ENCODE measurements around the gene ATP5PD.

ATP5PD gene

GRCh38 chr17:75033346-75034235 lies 13.2 kb downstream of the ATP5PD start:
- H3K27me3 ChIP-seq (ENCODE audit: low read depth, low read length), result no peaks in the 10 kb centered on the region
- peak overlapping the region; percentile 87 for H2AFZ ChIP-seq (ENCODE audit: low read depth, low read length)
- H3K79me2 ChIP-seq (ENCODE audit: low read length), result no peaks in the 10 kb centered on the region
- H3K27ac ChIP-seq (ENCODE audit: low read length), result peak overlapping the region; percentile 90
- TF ChIP-seq, protein P1, sequence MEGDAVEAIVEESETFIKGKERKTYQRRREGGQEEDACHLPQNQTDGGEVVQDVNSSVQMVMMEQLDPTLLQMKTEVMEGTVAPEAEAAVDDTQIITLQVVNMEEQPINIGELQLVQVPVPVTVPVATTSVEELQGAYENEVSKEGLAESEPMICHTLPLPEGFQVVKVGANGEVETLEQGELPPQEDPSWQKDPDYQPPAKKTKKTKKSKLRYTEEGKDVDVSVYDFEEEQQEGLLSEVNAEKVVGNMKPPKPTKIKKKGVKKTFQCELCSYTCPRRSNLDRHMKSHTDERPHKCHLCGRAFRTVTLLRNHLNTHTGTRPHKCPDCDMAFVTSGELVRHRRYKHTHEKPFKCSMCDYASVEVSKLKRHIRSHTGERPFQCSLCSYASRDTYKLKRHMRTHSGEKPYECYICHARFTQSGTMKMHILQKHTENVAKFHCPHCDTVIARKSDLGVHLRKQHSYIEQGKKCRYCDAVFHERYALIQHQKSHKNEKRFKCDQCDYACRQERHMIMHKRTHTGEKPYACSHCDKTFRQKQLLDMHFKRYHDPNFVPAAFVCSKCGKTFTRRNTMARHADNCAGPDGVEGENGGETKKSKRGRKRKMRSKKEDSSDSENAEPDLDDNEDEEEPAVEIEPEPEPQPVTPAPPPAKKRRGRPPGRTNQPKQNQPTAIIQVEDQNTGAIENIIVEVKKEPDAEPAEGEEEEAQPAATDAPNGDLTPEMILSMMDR (IDR thresholded peaks at IDR 0.05; ENCODE audit: low read depth, low read length), result no peak
- TF ChIP-seq EZH2phosphoT487 (IDR thresholded peaks at IDR 0.05; ENCODE audit: low read depth), result no peak
- no peaks in the 10 kb centered on the region for H4K20me1 ChIP-seq (ENCODE audit: insufficient read depth, low read length)
- H3K9ac ChIP-seq (ENCODE audit: low read length), result peak overlapping the region; percentile 98
- H3K9me3 ChIP-seq (ENCODE audit: insufficient read depth, low read length), result peaks cover 4% of the 10 kb centered on the region; the same call in 1 of the 2 replicates
- H3K4me1 ChIP-seq (ENCODE audit: low read length), result peaks cover 7% of the 10 kb centered on the region
- H3K4me2 ChIP-seq (ENCODE audit: low read length), result peak overlapping the region; percentile 98
- H3K4me3 ChIP-seq (ENCODE audit: low read length), result peak overlapping the region; percentile 97
- H3K36me3 ChIP-seq (replicated peaks; ENCODE audit: low read depth, low read length), result peaks cover 3% of the 10 kb centered on the region

GRCh38 chr17:75032720-75033280 lies 14.0 kb downstream of the ATP5PD start:
- Histone ChIP-seq H3K4me2 (ENCODE audit: low read length) (peak overlapping the region; percentile 98), H3K9ac (ENCODE audit: low read length) (peak overlapping the region; percentile 98), H4K20me1 (ENCODE audit: insufficient read depth, low read length) (no peaks in the 10 kb centered on the region), H3K27me3 (ENCODE audit: low read depth, low read length) (no peaks in the 10 kb centered on the region), H3K4me3 (ENCODE audit: low read length) (peak overlapping the region; percentile 97), H3K9me3 (ENCODE audit: insufficient read depth, low read length) (peaks cover 4% of the 10 kb centered on the region; the same call in 1 of the 2 replicates), H3K79me2 (ENCODE audit: low read length) (no peaks in the 10 kb centered on the region), H3K36me3 (replicated peaks; ENCODE audit: low read depth, low read length) (no peaks in the 10 kb centered on the region), H2AFZ (ENCODE audit: low read depth, low read length) (0 out of 2 replicates have a peak overlapping the region, but pooled peaks have one; percentile 66), H3K4me1 (ENCODE audit: low read length) (peaks cover 7% of the 10 kb centered on the region), H3K27ac (ENCODE audit: low read length) (no peak overlapping the region)
- TF ChIP-seq, protein P1 (IDR thresholded peaks at IDR 0.05; ENCODE audit: low read depth, low read length), result no peak
- no peak for TF ChIP-seq EZH2phosphoT487 (IDR thresholded peaks at IDR 0.05; ENCODE audit: low read depth)

DNA sequence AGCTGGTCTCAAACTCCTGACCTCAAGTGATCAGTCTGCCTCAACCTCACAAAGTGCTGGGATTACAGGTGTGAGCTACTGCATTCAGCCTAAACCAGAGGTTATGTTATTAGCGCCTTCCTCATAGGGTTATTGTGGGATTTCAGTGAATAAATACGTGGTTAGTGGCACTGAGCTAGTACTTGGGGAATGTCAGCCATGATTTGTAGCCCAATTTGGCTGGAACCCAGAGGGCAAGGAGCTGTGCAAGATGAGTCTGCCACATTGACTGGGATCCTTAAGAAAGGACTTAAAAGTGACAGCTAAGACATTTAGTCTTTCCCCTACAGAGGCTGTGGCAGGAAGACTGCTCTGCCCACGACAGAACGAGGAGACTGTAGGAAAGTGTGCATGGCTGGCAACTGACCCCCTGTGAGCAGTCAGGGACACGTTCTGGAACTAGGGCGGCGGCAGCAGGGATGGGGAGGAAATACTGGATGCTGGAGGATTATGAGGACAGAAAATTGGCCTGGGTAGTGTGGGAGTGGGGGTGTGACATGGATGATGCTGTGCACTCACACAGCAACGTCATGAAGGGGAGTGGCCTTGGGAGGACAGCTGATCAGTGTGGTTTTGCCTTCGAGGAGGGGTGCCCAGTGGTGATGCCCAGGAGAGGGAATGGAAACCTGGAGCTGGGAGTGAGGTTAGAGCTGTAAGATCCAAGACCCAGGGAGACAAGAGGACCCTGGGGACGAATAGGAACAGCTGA lies 14.6 kb downstream of the ATP5PD start:
- H4K20me1 ChIP-seq (ENCODE audit: insufficient read depth, low read length), result no peaks in the 10 kb centered on the region
- TF ChIP-seq EZH2phosphoT487 (IDR thresholded peaks at IDR 0.05; ENCODE audit: low read depth), result no peak
- TF ChIP-seq, protein P1 (IDR thresholded peaks at IDR 0.05; ENCODE audit: low read depth, low read length), result no peak
- peak overlapping the region; percentile 97 for H3K4me3 ChIP-seq (ENCODE audit: low read length)
- H3K27ac ChIP-seq (ENCODE audit: low read length), result no peak overlapping the region
- H3K36me3 ChIP-seq (replicated peaks; ENCODE audit: low read depth, low read length), result no peaks in the 10 kb centered on the region
- peak overlapping the region; percentile 98 for H3K4me2 ChIP-seq (ENCODE audit: low read length)
- H3K9ac ChIP-seq (ENCODE audit: low read length), result no peak overlapping the region
- no peaks in the 10 kb centered on the region for H3K27me3 ChIP-seq (ENCODE audit: low read depth, low read length)
- peaks cover 7% of the 10 kb centered on the region for H3K4me1 ChIP-seq (ENCODE audit: low read length)
- peak overlapping the region; percentile 66 for H2AFZ ChIP-seq (ENCODE audit: low read depth, low read length)
- H3K79me2 ChIP-seq (ENCODE audit: low read length), result no peaks in the 10 kb centered on the region
- H3K9me3 ChIP-seq (ENCODE audit: insufficient read depth, low read length), result peaks cover 4% of the 10 kb centered on the region; the same call in 1 of the 2 replicates

Data from OCI-LY3 (cell line).